K562 (cell line): ENCODE data around the gene NECAP2. TPM values are rescaled to one million over a fixed set of nuclear protein-coding genes. Genes with fewer than 3 reads are reported as not detected.

Experiments
- ATAC-seq: fragments of 200-7000 bp; cut with Tn5 transposase; 3 replicates; pipeline ENCODE4 v1.9.1; 2020; ENCODE audit warnings: moderate library complexity
- BruUV-seq: library from RNA; stranded (reverse); fragments of 400-500 nt; replicated peaks from 2 replicates; lab custom pipeline; 2021; lab: Mats Ljungman, UMichigan
- CTCF ChIA-PET: fragments of 300-600 bp; formaldehyde crosslinking; extraction: SDS; loops from one replicate; lab custom pipeline; 2021; ENCODE audit warnings: low intra/inter-chr PET ratio; lab: Yijun Ruan, JAX
- POLR2A ChIA-PET: fragments of 300-600, 350-650 bp; sonication (Branson Sonifier 250); formaldehyde crosslinking; extraction: SDS; loops from one replicate; lab custom pipeline; 2021; ENCODE audit warnings: antibody characterized with exemption, inconsistent platforms; lab: Yijun Ruan, JAX
- DNase-seq, 4 experiments: peaks; one replicate each; pipeline versions ENCODE4 v3.0.0 to v3.0.0-alpha.2; 2011 to 2018; ENCODE audit warnings: low spot score in 3 of 4, mixed read lengths in 3 of 4; ENCODE audit errors: extremely low read depth in 1 of 4
- FAIRE-seq: peaks from 2 replicates; lab custom pipeline; 2011; peaks lifted over from hg19 to GRCh38; lab: Jason Lieb, UNC
- H2AFZ ChIP-seq: 2 replicates; pipeline ENCODE4 v1.6.0; 2011; ENCODE audit warnings: low read depth, low read length, control low read depth, inconsistent platforms
- H3K27ac ChIP-seq: fragments of 200-600 bp; 3 replicates; pipeline ENCODE4 v1.8.0; 2011; ENCODE audit warnings: low read depth, mild to moderate bottlenecking, control low read depth, inconsistent platforms, low read length, moderate library complexity, mixed read lengths; ENCODE audit errors: extremely low read depth
- H3K27me3 ChIP-seq, 2 experiments: fragments of 300-600 bp in 1 of 2; 2 replicates in 1 of 2; 3 replicates in 1 of 2; pipeline versions ENCODE4 v1.6.0 to v1.8.0; 2011; ENCODE audit warnings: inconsistent platforms in 2 of 2, low read length in 2 of 2, mild to moderate bottlenecking in 1 of 2, mixed read lengths in 1 of 2, moderate library complexity in 1 of 2; ENCODE audit not compliant: control insufficient read depth in 2 of 2, insufficient read depth in 2 of 2
- H3K36me3 ChIP-seq: fragments of 300-600 bp; 3 replicates; pipeline ENCODE4 v1.8.0; 2011; ENCODE audit warnings: mild to moderate bottlenecking, low read length, inconsistent platforms; ENCODE audit not compliant: control insufficient read depth, insufficient read depth
- H3K4me1 ChIP-seq, 2 experiments: fragments of 200-600 bp in 1 of 2; replicated peaks in 1 of 2; 2 replicates in 1 of 2; 3 replicates in 1 of 2; pipeline versions ENCODE4 v1.5.1 to v1.8.0; 2011; ENCODE audit warnings: inconsistent platforms in 2 of 2, low read length in 2 of 2, mild to moderate bottlenecking in 1 of 2, mixed read lengths in 1 of 2, moderate library complexity in 1 of 2; ENCODE audit not compliant: control insufficient read depth in 2 of 2, insufficient read depth in 2 of 2
- H3K4me2 ChIP-seq: 2 replicates; pipeline ENCODE4 v1.6.1; 2011; ENCODE audit warnings: low read length, control low read depth, inconsistent platforms, mixed read lengths; ENCODE audit not compliant: insufficient read depth
- H3K4me3 ChIP-seq: fragments of 200-600 bp; sonication (generic), shearing (Covaris generic); 2 replicates; pipeline ENCODE4 v1.5.1; 2016; ENCODE audit warnings: control low read depth, inconsistent platforms
- H3K79me2 ChIP-seq: fragments of 200-600 bp; 3 replicates; pipeline ENCODE4 v1.8.0; 2011; ENCODE audit warnings: low read length, inconsistent platforms; ENCODE audit not compliant: control insufficient read depth, insufficient read depth
- H3K9ac ChIP-seq, 2 experiments: 2 replicates each; pipeline versions ENCODE4 v1.6.0 to v1.6.1; 2011; ENCODE audit warnings: low read depth in 2 of 2, low read length in 2 of 2, control low read depth in 1 of 2, inconsistent platforms in 1 of 2, mild to moderate bottlenecking in 1 of 2, mixed read lengths in 1 of 2; ENCODE audit not compliant: insufficient read depth in 1 of 2
- H3K9me1 ChIP-seq: one replicate; pipeline ENCODE4 v1.6.0; 2011; ENCODE audit warnings: inconsistent platforms, mild to moderate bottlenecking, low read length, moderate library complexity; ENCODE audit not compliant: control insufficient read depth, insufficient read depth
- H3K9me3 ChIP-seq: replicated peaks from 2 replicates; pipeline ENCODE4 v1.5.1; 2011; ENCODE audit warnings: low read depth, low read length, inconsistent platforms; ENCODE audit not compliant: control insufficient read depth, insufficient read depth
- H4K20me1 ChIP-seq: replicated peaks from 2 replicates; pipeline ENCODE4 v1.6.1; 2011; ENCODE audit warnings: low read length, inconsistent platforms, mixed read lengths; ENCODE audit not compliant: control insufficient read depth, insufficient read depth
- CLOCK ChIP-seq: fragments of 250-450 bp; sonication (Bioruptor Pico); IDR thresholded peaks from 2 replicates; pipeline ENCODE4 v1.4.0; 2020; ENCODE audit warnings: mild to moderate bottlenecking, moderate library complexity, borderline replicate concordance
- GATA2 ChIP-seq: sonication (generic); formaldehyde crosslinking; IDR thresholded peaks from 2 replicates; pipeline ENCODE4 v1.4.0; 2020; ENCODE audit warnings: mild to moderate bottlenecking, missing genetic modification reagents
- PRDM10 ChIP-seq: fragments of 450-650 bp; IDR thresholded peaks from 2 replicates; pipeline ENCODE4 v1.6.1; 2018; ENCODE audit not compliant: partially characterized antibody
- ZNF431 ChIP-seq: sonication (generic); formaldehyde crosslinking; IDR thresholded peaks from 2 replicates; pipeline ENCODE4 v1.8.0; 2022; ENCODE audit warnings: mild to moderate bottlenecking, missing genetic modification reagents
- WGBS: fragments of 100-300 bp; shearing (Covaris generic); methylation state at CpG from one replicate; pipeline ENCODE4 v1.1.6; 2016; ENCODE audit warnings: low coverage, mixed read lengths; ENCODE audit not compliant: insufficient coverage; ENCODE audit errors: missing lambda C conversion rate; 5-methylcytosine and 5-hydroxymethylcytosine counted together
- in situ Hi-C: fragments of 300-500 bp; cut with MboI; formaldehyde crosslinking; loops from 4 replicates; pipeline ENCODE4 v1.15.0; 2018; ENCODE audit warnings: inconsistent platforms, mixed read lengths
- intact Hi-C: fragments of 100-400 bp; cut with micrococcal nuclease; formaldehyde crosslinking; loops from 2 replicates; pipeline ENCODE4 v1.14.2; 2022
- polyA plus RNA-seq, 8 experiments: library from polyadenylated mRNA; depleted of rRNA in 4 of 8; stranded (reverse) in 5 of 8; unstranded in 3 of 8; fragments of >200 nt; fragmentation: Nextera tagmentation in 2 of 8; fragmentation: Illumina TruSeq in 1 of 8; extraction: Ambion mirVana in 2 of 8; extraction: Trizol in 1 of 8; gene quantifications; 2 replicates each; pipeline versions ENCODE4 v1.2.1 to v1.2.3, GENCODE V29; 2011 to 2014; ENCODE audit warnings: inconsistent platforms in 1 of 8, missing spikeins in 1 of 8
- total RNA-seq, 7 experiments: library from RNA; depleted of rRNA in 6 of 7; stranded (reverse); fragments of >200 nt in 6 of 7; fragmentation: Illumina TruSeq in 2 of 7; extraction: Trizol in 2 of 7; gene quantifications; 2 replicates each; pipeline versions ENCODE4 v1.2.1 to v1.2.3, GENCODE V29; 2011 to 2021; ENCODE audit warnings: low replicate concordance in 1 of 7
- TF ChIP-seq, protein P1 (sequence below): fragments of 450-650 bp; conservative IDR thresholded peaks from 2 replicates; pipeline ENCODE4 v1.6.1; 2016; ENCODE audit warnings: missing genetic modification characterization, low read depth, mild to moderate bottlenecking, missing compliant biosample characterization, moderate library complexity

NECAP2 gene
- total and polyA plus RNA-seq, 9 of the 15 experiments (the other 6 are each of a cell fraction or from before 2014, with no cell fraction given) = 22.7 to 107 (median 79.2) TPM

- Histone ChIP-seq H3K27ac (no peak overlapping the region), H3K9me3 (no peaks in the 10 kb centered on the region), H3K36me3 (no peaks in the 10 kb centered on the region)
- BruUV-seq = no TSS peak
- intact Hi-C loops = no loop called here
- WGBS = 13% methylated on average over 7 of the region's 7 CpGs
- no peak for TF ChIP-seq ZNF431 (CRISPR knock-in tag)
- TF ChIP-seq GATA2 (CRISPR knock-in tag) = no peak
- TF ChIP-seq PRDM10 = peak; percentile 60
- no peak for TF ChIP-seq CLOCK
- TF ChIP-seq, protein P1, sequence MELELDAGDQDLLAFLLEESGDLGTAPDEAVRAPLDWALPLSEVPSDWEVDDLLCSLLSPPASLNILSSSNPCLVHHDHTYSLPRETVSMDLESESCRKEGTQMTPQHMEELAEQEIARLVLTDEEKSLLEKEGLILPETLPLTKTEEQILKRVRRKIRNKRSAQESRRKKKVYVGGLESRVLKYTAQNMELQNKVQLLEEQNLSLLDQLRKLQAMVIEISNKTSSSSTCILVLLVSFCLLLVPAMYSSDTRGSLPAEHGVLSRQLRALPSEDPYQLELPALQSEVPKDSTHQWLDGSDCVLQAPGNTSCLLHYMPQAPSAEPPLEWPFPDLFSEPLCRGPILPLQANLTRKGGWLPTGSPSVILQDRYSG = no peak
- TF ChIP-seq, all 486 proteins: peak for 1
- FAIRE-seq = no peak
- H3K4me3 ChIP-seq = no peak overlapping the region
- no peak overlapping the region for H2AFZ ChIP-seq
- DNase-seq = peak in 1 of 4 experiments; percentile 15
- CTCF ChIA-PET = no interaction called here
- no peak; the same call in 2 of the 3 replicates for ATAC-seq
- in situ Hi-C loops = no loop called here
- POLR2A ChIA-PET = interaction anchor here (0.8 kb wide), 1 partner anchor 10 kb away, joined by 3 read pairs; no protein-coding TSS in a partner anchor
- no peaks in the 10 kb centered on the region for H4K20me1 ChIP-seq
- no peak overlapping the region for H3K4me2 ChIP-seq
- H3K27me3 ChIP-seq = peaks cover 8 to 22% of the 10 kb centered on the region in 2 experiments; a peak in 4 of 5 replicates
- H3K9ac ChIP-seq = peak overlapping the region in 1 of 2 experiments; percentile 56; a peak in 1 of 4 replicates
- no peaks in the 10 kb centered on the region for H3K79me2 ChIP-seq
- H3K4me1 ChIP-seq = peaks cover 0 to 20% of the 10 kb centered on the region in 2 experiments; a peak in 3 of 5 replicates
- no peaks in the 10 kb centered on the region for H3K9me1 ChIP-seq
These were observed 18.5 kb upstream of the NECAP2 start for GRCh38 chr1:16422041-16422440.
